HepG2 (cell line): ENCODE results near the gene QRSL1. TPM values are rescaled to one million over a fixed set of nuclear protein-coding genes. Genes with fewer than 3 reads are reported as not detected.

Experiments
- ATAC-seq: fragments of 200-7000 bp; cut with Tn5 transposase; 3 replicates; pipeline ENCODE4 v1.9.1; 2020; ENCODE audit warnings: mild to moderate bottlenecking, moderate library complexity
- BruUV-seq: library from RNA; stranded (reverse); fragments of 400-500 nt; replicated peaks from 2 replicates; lab custom pipeline; 2021; lab: Mats Ljungman, UMichigan
- CTCF ChIA-PET: fragments of 300-600 bp; formaldehyde crosslinking; extraction: SDS; loops from one replicate; lab custom pipeline; 2021; ENCODE audit warnings: low total read pairs, inconsistent platforms, low intra/inter-chr PET ratio; lab: Yijun Ruan, JAX
- POLR2A ChIA-PET: fragments of 350-600 bp; sonication (Branson Sonifier 250); formaldehyde crosslinking; loops from one replicate; lab custom pipeline; 2020; ENCODE audit warnings: antibody characterized with exemption, inconsistent platforms; lab: Yijun Ruan, JAX
- DNase-seq: peaks from one replicate; pipeline ENCODE4 v3.0.0-alpha.2; 2015; ENCODE audit warnings: low spot score
- FAIRE-seq: peaks from 3 replicates; lab custom pipeline; 2011; peaks lifted over from hg19 to GRCh38; lab: Jason Lieb, UNC
- H2AFZ ChIP-seq: one replicate; pipeline ENCODE4 v1.6.1; 2011; ENCODE audit warnings: low read length, inconsistent platforms
- H3K27ac ChIP-seq: fragments of 300-600 bp; 3 replicates; pipeline ENCODE4 v1.8.0; 2011; ENCODE audit warnings: mixed run types, mild to moderate bottlenecking, mixed read lengths, low read length, inconsistent platforms; ENCODE audit not compliant: insufficient read depth; ENCODE audit errors: extremely low read length
- H3K27me3 ChIP-seq, 2 experiments: fragments of 200-600 bp in 1 of 2; 2 replicates in 1 of 2; 3 replicates in 1 of 2; pipeline versions ENCODE4 v1.6.0 to v1.8.0; 2011; ENCODE audit warnings: low read length in 2 of 2, mild to moderate bottlenecking in 2 of 2, moderate library complexity in 2 of 2, inconsistent platforms in 1 of 2; ENCODE audit not compliant: insufficient read depth in 2 of 2, control insufficient read depth in 1 of 2
- H3K36me3 ChIP-seq, 2 experiments: fragments of 200-600 bp in 1 of 2; replicated peaks in 1 of 2; 2 replicates in 1 of 2; 3 replicates in 1 of 2; pipeline versions ENCODE4 v1.5.1 to v1.8.0; 2011; ENCODE audit warnings: low read length in 2 of 2, inconsistent platforms in 1 of 2; ENCODE audit not compliant: insufficient read depth in 2 of 2, control insufficient read depth in 1 of 2
- H3K4me1 ChIP-seq: 2 replicates; pipeline ENCODE4 v1.5.1; 2012; ENCODE audit warnings: low read length, inconsistent platforms; ENCODE audit not compliant: insufficient read depth
- H3K4me2 ChIP-seq: 2 replicates; pipeline ENCODE4 v1.6.0; 2011; ENCODE audit warnings: low read depth, low read length, inconsistent platforms
- H3K4me3 ChIP-seq, 3 experiments: fragments of 200-600 bp in 1 of 3; sonication (generic), shearing (Covaris generic) in 1 of 3; replicated peaks in 1 of 3; 2 replicates each; pipeline ENCODE4 v1.5.1; 2011 to 2016; ENCODE audit warnings: low read length in 3 of 3, inconsistent platforms in 2 of 3, low read depth in 2 of 3, mild to moderate bottlenecking in 2 of 3, control low read depth in 1 of 3, mixed read lengths in 1 of 3; ENCODE audit not compliant: insufficient read depth in 1 of 3
- H3K79me2 ChIP-seq: one replicate; pipeline ENCODE4 v1.6.1; 2011; ENCODE audit warnings: low read length, inconsistent platforms; ENCODE audit not compliant: insufficient read depth
- H3K9ac ChIP-seq: 2 replicates; pipeline ENCODE4 v1.6.0; 2011; ENCODE audit warnings: mild to moderate bottlenecking, low read depth, low read length, inconsistent platforms; ENCODE audit not compliant: insufficient read depth
- H3K9me3 ChIP-seq: 2 replicates; pipeline ENCODE4 v1.5.1; 2012; ENCODE audit warnings: mild to moderate bottlenecking, low read length
- H4K20me1 ChIP-seq: 2 replicates; pipeline ENCODE4 v1.6.0; 2011; ENCODE audit warnings: inconsistent platforms, mild to moderate bottlenecking, low read length, moderate library complexity; ENCODE audit not compliant: insufficient read depth
- CREBL2 ChIP-seq: sonication (generic); formaldehyde crosslinking; IDR thresholded peaks from 2 replicates; pipeline ENCODE4 v1.8.1; 2023; ENCODE audit warnings: missing genetic modification reagents, mild to moderate bottlenecking, borderline replicate concordance
- DMAP1 ChIP-seq: IDR thresholded peaks from 2 replicates; pipeline ENCODE4 v1.6.1; 2016
- GZF1 ChIP-seq: sonication (generic); formaldehyde crosslinking; IDR thresholded peaks from 2 replicates; pipeline ENCODE4 v1.5.1; 2020; ENCODE audit warnings: mild to moderate bottlenecking, missing genetic modification reagents
- HNRNPLL ChIP-seq: fragments of 200-400 bp; formaldehyde crosslinking; IDR thresholded peaks from 2 replicates; pipeline ENCODE4 v1.6.1; 2017; ENCODE audit warnings: mild to moderate bottlenecking, low read depth, low read length; ENCODE audit not compliant: poor library complexity, severe bottlenecking
- IKZF1 ChIP-seq: fragments of 450-650 bp; IDR thresholded peaks from 2 replicates; pipeline ENCODE4 v1.7.1; 2016
- MAX ChIP-seq: IDR thresholded peaks from 2 replicates; pipeline ENCODE4 v1.6.1; 2012; ENCODE audit warnings: inconsistent platforms
- POLR2AphosphoS2 ChIP-seq: IDR thresholded peaks from 2 replicates; pipeline ENCODE4 v1.6.1; 2011; ENCODE audit warnings: low read depth, low read length, improper control_type of control experiment
- REST ChIP-seq, 2 experiments: IDR thresholded peaks; 2 replicates each; pipeline ENCODE4 v1.6.1; 2011 to 2012; ENCODE audit warnings: low read length in 2 of 2, borderline replicate concordance in 1 of 2, low read depth in 1 of 2, mild to moderate bottlenecking in 1 of 2, moderate library complexity in 1 of 2
- RNF219 ChIP-seq: sonication (generic); formaldehyde crosslinking; IDR thresholded peaks from 2 replicates; pipeline ENCODE4 v1.5.0; 2020; ENCODE audit warnings: mild to moderate bottlenecking, missing genetic modification reagents
- TIGD3 ChIP-seq: sonication (generic); formaldehyde crosslinking; IDR thresholded peaks from 2 replicates; pipeline ENCODE4 v1.5.1; 2020; ENCODE audit warnings: mild to moderate bottlenecking, missing genetic modification reagents, borderline replicate concordance
- ZBTB2 ChIP-seq: sonication (generic); formaldehyde crosslinking; IDR thresholded peaks from 2 replicates; pipeline ENCODE4 v1.8.0; 2022; ENCODE audit warnings: low read depth, missing genetic modification reagents
- ZKSCAN5 ChIP-seq: sonication (generic); formaldehyde crosslinking; IDR thresholded peaks from 2 replicates; pipeline ENCODE4 v1.5.1; 2020; ENCODE audit warnings: mild to moderate bottlenecking, missing genetic modification reagents
- ZNF430 ChIP-seq: sonication (generic); formaldehyde crosslinking; IDR thresholded peaks from 2 replicates; pipeline ENCODE4 v1.9.0; 2021; ENCODE audit warnings: mild to moderate bottlenecking, missing genetic modification reagents
- ZNF572 ChIP-seq: sonication (generic); formaldehyde crosslinking; IDR thresholded peaks from 2 replicates; pipeline ENCODE4 v1.5.1; 2020; ENCODE audit warnings: mild to moderate bottlenecking, missing genetic modification reagents
- ZSCAN20 ChIP-seq: sonication (generic); formaldehyde crosslinking; IDR thresholded peaks from 2 replicates; pipeline ENCODE4 v1.4.0; 2020; ENCODE audit warnings: missing genetic modification reagents, mild to moderate bottlenecking, borderline replicate concordance
- WGBS: methylation state at CpG from one replicate; pipeline ENCODE4 v1.1.6; 2017; ENCODE audit warnings: low lambda C conversion rate; 5-methylcytosine and 5-hydroxymethylcytosine counted together
- in situ Hi-C: cut with HindIII; loops from 2 replicates; pipeline ENCODE4 v1.10.0; 2017; ENCODE audit warnings: low pct_unique_long_range_greater_than_20kb; ENCODE audit not compliant: extremely low pct_ligation_motif_present
- intact Hi-C: fragments of 100-400 bp; cut with micrococcal nuclease; formaldehyde crosslinking; loops from one replicate; pipeline ENCODE4 v1.10.0; 2022; ENCODE audit not compliant: unreplicated experiment
- polyA plus RNA-seq, 8 experiments: library from polyadenylated mRNA; depleted of rRNA in 3 of 8; stranded (reverse) in 7 of 8; unstranded in 1 of 8; fragments of >200 nt; fragmentation: Illumina TruSeq in 4 of 8; extraction: Trizol in 4 of 8; gene quantifications; 2 replicates each; pipeline versions ENCODE4 v1.2.1 to v1.2.3, GENCODE V29; 2011 to 2016; ENCODE audit warnings: low read depth in 4 of 8, missing spikeins in 1 of 8, mixed read lengths in 1 of 8; ENCODE audit not compliant: insufficient read depth in 1 of 8
- total RNA-seq, 5 experiments: library from RNA; depleted of rRNA; stranded (reverse); fragments of >200 nt; fragmentation: Illumina TruSeq; extraction: Trizol; gene quantifications; 2 replicates each; pipeline ENCODE4 v1.2.3, GENCODE V29; 2016; ENCODE audit warnings: low read depth in 1 of 5

Gene QRSL1
- total and polyA plus RNA-seq, 2 of the 13 experiments (the other 11 are each of a cell fraction or from before 2014, with no cell fraction given), result 8.2 to 22.3 TPM

- TF ChIP-seq TIGD3 (no peak), REST (IDR thresholded peaks at IDR 0.05; ENCODE audit: borderline replicate concordance in 1 of 2, low read depth in 1 of 2, low read length in 2 of 2) (no peak), ZBTB2 (CRISPR knock-in tag) (no peak)
These were observed 81.2 kb downstream of the QRSL1 start (continued) for GRCh38 chr6:106710580-106710979.

GRCh38 chr6:106714281-106714680 lies 84.9 kb downstream of the QRSL1 start:
- Histone ChIP-seq H4K20me1 (no peaks in the 10 kb centered on the region), H3K9ac (no peak overlapping the region), H3K27me3 (no peaks in the 10 kb centered on the region), H3K36me3 (no peaks in the 10 kb centered on the region), H3K4me3 (no peak overlapping the region), H3K27ac (no peak overlapping the region), H2AFZ (no peak overlapping the region), H3K79me2 (no peaks in the 10 kb centered on the region), H3K4me1 (peaks cover 20% of the 10 kb centered on the region), H3K9me3 (no peaks in the 10 kb centered on the region), H3K4me2 (no peak overlapping the region)
- FAIRE-seq, result no peak
- in situ Hi-C loops, result no loop called here
- ChIA-PET CTCF (no interaction called here), POLR2A (no interaction called here)
- 94% methylated on average over 2 of the region's 2 CpGs for WGBS
- BruUV-seq, result no TSS peak
- ATAC-seq, result no peak
- DNase-seq, result no peak
- intact Hi-C loops, result no loop called here
- TF ChIP-seq CREBL2 (CRISPR knock-in tag) (no peak), POLR2AphosphoS2 (no peak), ZSCAN20 (CRISPR knock-in tag) (no peak), GZF1 (no peak), MAX (no peak), ZNF572 (CRISPR knock-in tag) (no peak), IKZF1 (no peak), ZKSCAN5 (CRISPR knock-in tag) (no peak), RNF219 (no peak), HNRNPLL (no peak), ZNF430 (CRISPR knock-in tag) (no peak), DMAP1 (CRISPR knock-in tag) (no peak)
